TTC549 (cell line): ENCODE results near the gene IQSEC3.
"Not testable (repeated sequence)": the region's sequence is repeated elsewhere in the genome, so short reads cannot be mapped to it uniquely, and the experiment has no call there.

Experiments
- FAIRE-seq: peaks from 2 replicates; lab custom pipeline; 2012; peaks lifted over from hg19 to GRCh38; lab: Jason Lieb, UNC

IQSEC3 gene

GRCh38 chr12:52902-53734, 13.4 kb upstream of the IQSEC3 start:
- FAIRE-seq = not testable (repeated sequence)

- no peak for FAIRE-seq
These were observed 12.5 kb upstream of the IQSEC3 start for GRCh38 chr12:53735-54730.

GRCh38 chr12:54750-55535, 11.6 kb upstream of the IQSEC3 start:
- FAIRE-seq = no peak

- FAIRE-seq = no peak
These were observed 9.8 kb upstream of the IQSEC3 start for GRCh38 chr12:56683-57346.

- no peak for FAIRE-seq
These were observed 9.0 kb upstream of the IQSEC3 start for GRCh38 chr12:57539-57938.

- no peak for FAIRE-seq
These were observed 7.7 kb upstream of the IQSEC3 start for GRCh38 chr12:58832-59231.

- not testable (repeated sequence) for FAIRE-seq
These were observed 4.7 kb upstream of the IQSEC3 start for GRCh38 chr12:61845-62244.

- not testable (repeated sequence) for FAIRE-seq
These were observed 990 bp upstream of the IQSEC3 start for GRCh38 chr12:65491-66063.

- FAIRE-seq = not testable (repeated sequence)
These were observed 376 bp downstream of the IQSEC3 start for GRCh38 chr12:66782-67504.

GRCh38 chr12:69677-70076, 3.1 kb downstream of the IQSEC3 start:
- not testable (repeated sequence) for FAIRE-seq

- FAIRE-seq = not testable (repeated sequence)
These were observed 4.0 kb downstream of the IQSEC3 start for GRCh38 chr12:70541-70940.

GRCh38 chr12:72018-72417, 5.5 kb downstream of the IQSEC3 start:
- FAIRE-seq = not testable (repeated sequence)

GRCh38 chr12:74420-75190, 8.0 kb downstream of the IQSEC3 start:
- not testable (repeated sequence) for FAIRE-seq

GRCh38 chr12:75541-75940, 9.0 kb downstream of the IQSEC3 start:
- not testable (repeated sequence) for FAIRE-seq

- FAIRE-seq = not testable (repeated sequence)
These were observed 9.5 kb downstream of the IQSEC3 start for GRCh38 chr12:76102-76501.

GRCh38 chr12:76551-76950, 10.0 kb downstream of the IQSEC3 start:
- FAIRE-seq = not testable (repeated sequence)

GRCh38 chr12:77101-77719, 10.6 kb downstream of the IQSEC3 start:
- FAIRE-seq = not testable (repeated sequence)

GRCh38 chr12:77769-78383, 11.3 kb downstream of the IQSEC3 start:
- not testable (repeated sequence) for FAIRE-seq

- no peak for FAIRE-seq
These were observed 12.4 kb downstream of the IQSEC3 start for GRCh38 chr12:78981-79380.
